ENCODE measurements around the gene CRBN.

CRBN gene

GRCh38 chr3:3151513-3151912 lies 28.0 kb downstream of the CRBN start:
- no peaks in the 10 kb centered on the region for H3K9me3 ChIP-seq (ENCODE audit: control insufficient read depth, low read length)
- no peak for TF ChIP-seq CTCF (IDR thresholded peaks at IDR 0.05)
- H3K4me2 ChIP-seq (ENCODE audit: low read length) = no peak overlapping the region
- no peaks in the 10 kb centered on the region for H3K4me1 ChIP-seq
- no peaks in the 10 kb centered on the region for H3K27me3 ChIP-seq (ENCODE audit: control insufficient read depth, insufficient read depth, low read length)
- no peak overlapping the region for H3K27ac ChIP-seq
- H2AFZ ChIP-seq = no peak overlapping the region
- no peak overlapping the region for H3K9ac ChIP-seq
- H3K36me3 ChIP-seq (ENCODE audit: control insufficient read depth, insufficient read depth, low read length) = peaks cover 4% of the 10 kb centered on the region
- no peaks in the 10 kb centered on the region for H3K79me2 ChIP-seq
- no peak overlapping the region for H3K4me3 ChIP-seq (ENCODE audit: low read depth, low read length)

GRCh38 chr3:3149560-3149959 lies 29.9 kb downstream of the CRBN start:
- Histone ChIP-seq H3K36me3 (ENCODE audit: control insufficient read depth, insufficient read depth, low read length) (peaks cover 4% of the 10 kb centered on the region), H3K9ac (no peak overlapping the region), H3K79me2 (no peaks in the 10 kb centered on the region), H3K4me2 (ENCODE audit: low read length) (no peak overlapping the region), H2AFZ (no peak overlapping the region), H3K9me3 (ENCODE audit: control insufficient read depth, low read length) (no peaks in the 10 kb centered on the region), H3K4me1 (peaks cover 7% of the 10 kb centered on the region), H3K27me3 (ENCODE audit: control insufficient read depth, insufficient read depth, low read length) (no peaks in the 10 kb centered on the region), H3K27ac (no peak overlapping the region), H3K4me3 (ENCODE audit: low read depth, low read length) (no peak overlapping the region)
- no peak for TF ChIP-seq CTCF (IDR thresholded peaks at IDR 0.05)

GRCh38 chr3:3145831-3146230 lies 33.7 kb downstream of the CRBN start:
- H3K4me2 ChIP-seq (ENCODE audit: low read length) = no peak overlapping the region
- H3K9me3 ChIP-seq (ENCODE audit: control insufficient read depth, low read length) = no peaks in the 10 kb centered on the region
- H3K9ac ChIP-seq = no peak overlapping the region
- H3K36me3 ChIP-seq (ENCODE audit: control insufficient read depth, insufficient read depth, low read length) = no peaks in the 10 kb centered on the region
- peaks cover 10% of the 10 kb centered on the region for H3K4me1 ChIP-seq
- H3K27me3 ChIP-seq (ENCODE audit: control insufficient read depth, insufficient read depth, low read length) = no peaks in the 10 kb centered on the region
- no peaks in the 10 kb centered on the region for H3K79me2 ChIP-seq
- TF ChIP-seq CTCF (IDR thresholded peaks at IDR 0.05) = no peak
- H3K27ac ChIP-seq = no peak overlapping the region
- H3K4me3 ChIP-seq (ENCODE audit: low read depth, low read length) = no peak overlapping the region
- no peak overlapping the region for H2AFZ ChIP-seq

- no peaks in the 10 kb centered on the region for H3K9me3 ChIP-seq (ENCODE audit: control insufficient read depth, low read length)
- H3K36me3 ChIP-seq (ENCODE audit: control insufficient read depth, insufficient read depth, low read length) = no peaks in the 10 kb centered on the region
- no peaks in the 10 kb centered on the region for H3K79me2 ChIP-seq
- no peak overlapping the region for H3K4me3 ChIP-seq (ENCODE audit: low read depth, low read length)
- no peak overlapping the region for H2AFZ ChIP-seq
- H3K27ac ChIP-seq = no peak overlapping the region
- H3K4me1 ChIP-seq = peaks cover 10% of the 10 kb centered on the region
- no peak overlapping the region for H3K4me2 ChIP-seq (ENCODE audit: low read length)
- TF ChIP-seq CTCF (IDR thresholded peaks at IDR 0.05) = no peak
- H3K9ac ChIP-seq = no peak overlapping the region
- H3K27me3 ChIP-seq (ENCODE audit: control insufficient read depth, insufficient read depth, low read length) = no peaks in the 10 kb centered on the region
Measured at GRCh38 chr3:3141939-3142338, 37.6 kb downstream of the CRBN start.

- Histone ChIP-seq H3K4me3 (ENCODE audit: low read depth, low read length) (no peak overlapping the region), H3K9ac (no peak overlapping the region), H3K36me3 (ENCODE audit: control insufficient read depth, insufficient read depth, low read length) (no peaks in the 10 kb centered on the region), H3K9me3 (ENCODE audit: control insufficient read depth, low read length) (no peaks in the 10 kb centered on the region), H3K4me1 (peaks cover 3% of the 10 kb centered on the region), H3K27ac (no peak overlapping the region), H3K27me3 (ENCODE audit: control insufficient read depth, insufficient read depth, low read length) (no peaks in the 10 kb centered on the region), H3K79me2 (no peaks in the 10 kb centered on the region), H2AFZ (no peak overlapping the region), H3K4me2 (ENCODE audit: low read length) (no peak overlapping the region)
- no peak for TF ChIP-seq CTCF (IDR thresholded peaks at IDR 0.05)
Measured at GRCh38 chr3:3137526-3137925, 42.0 kb downstream of the CRBN start.

Data from parathyroid adenoma (tissue), 2 donors.